T-helper 1 cell treated with Interleukin-12 subunit alpha and Interleukin-12 subunit beta and Interleukin-4 antibody, amounts not matched to agents 30 μg/mL and 1 μg/mL, for 36 hours (primary cell): Measurements from ENCODE around the gene OGFOD3.

Source experiments
- H3K27ac Mint-ChIP-seq: one replicate; pipeline ENCODE4 v1.8.0; 2021; ENCODE audit warnings: mild to moderate bottlenecking, mixed read lengths
- H3K27me3 Mint-ChIP-seq: one replicate; pipeline ENCODE4 v1.8.0; 2021; ENCODE audit warnings: low read depth, mixed read lengths
- H3K36me3 Mint-ChIP-seq: one replicate; pipeline ENCODE4 v1.8.0; 2021; ENCODE audit warnings: low read depth, mixed read lengths
- H3K4me1 Mint-ChIP-seq: one replicate; pipeline ENCODE4 v1.8.0; 2021; ENCODE audit warnings: low read depth, mixed read lengths
- H3K4me3 Mint-ChIP-seq: one replicate; pipeline ENCODE4 v1.8.0; 2021; ENCODE audit warnings: mild to moderate bottlenecking, moderate library complexity, mixed read lengths
- H3K9me3 Mint-ChIP-seq: one replicate; pipeline ENCODE4 v1.8.0; 2021; ENCODE audit warnings: mixed read lengths

Gene OGFOD3

DNA sequence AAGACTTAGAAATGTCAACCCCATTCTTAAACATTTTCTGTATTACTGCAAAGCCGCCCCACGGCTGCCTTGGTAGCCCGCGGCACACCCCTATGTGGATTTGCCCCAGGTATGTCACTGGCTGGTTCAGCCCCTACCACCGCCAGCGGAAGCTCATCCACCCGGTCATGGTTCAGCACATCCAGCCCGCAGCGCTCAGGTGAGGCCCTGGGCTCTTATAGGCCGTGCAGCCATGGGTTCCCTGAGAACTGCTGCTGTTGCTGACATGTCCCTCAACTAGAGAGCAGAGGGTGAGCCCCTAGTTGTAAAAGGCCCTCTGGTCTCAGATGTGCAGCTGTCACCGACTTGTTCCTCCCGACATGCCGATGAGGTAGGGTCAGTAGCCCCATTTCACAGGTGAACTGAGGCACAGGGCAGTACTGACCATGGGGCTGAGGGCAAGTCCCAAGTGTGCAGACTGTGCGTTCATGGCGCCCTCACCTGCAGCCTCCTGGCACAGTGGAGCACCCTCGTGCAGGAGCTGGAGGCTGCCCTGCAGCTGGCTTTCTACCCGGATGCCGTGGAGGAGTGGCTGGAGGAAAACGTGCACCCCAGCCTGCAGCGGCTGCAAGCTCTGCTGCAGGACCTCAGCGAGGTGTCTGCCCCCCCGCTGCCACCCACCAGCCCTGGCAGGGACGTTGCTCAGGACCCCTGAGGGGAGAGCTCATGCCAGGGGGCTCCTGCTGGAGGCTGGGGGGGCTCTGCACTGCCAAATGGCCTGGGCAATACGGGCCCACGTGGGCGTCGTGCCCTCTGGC is 23.5 kb upstream of the OGFOD3 start:
- Mint-ChIP-seq H3K36me3 (peaks cover 18% of the 10 kb centered on the region), H3K9me3 (no peaks in the 10 kb centered on the region), H3K4me1 (peaks cover 3% of the 10 kb centered on the region), H3K4me3 (no peak overlapping the region), H3K27ac (no peak overlapping the region), H3K27me3 (no peaks in the 10 kb centered on the region)

- peaks cover 3% of the 10 kb centered on the region for H3K4me1 Mint-ChIP-seq
- peaks cover 15% of the 10 kb centered on the region for H3K36me3 Mint-ChIP-seq
- H3K27me3 Mint-ChIP-seq: no peaks in the 10 kb centered on the region
- no peaks in the 10 kb centered on the region for H3K9me3 Mint-ChIP-seq
- H3K27ac Mint-ChIP-seq: no peak overlapping the region
- no peak overlapping the region for H3K4me3 Mint-ChIP-seq
Measured at GRCh38 chr17:82440991-82441627, 22.7 kb upstream of the OGFOD3 start.

DNA sequence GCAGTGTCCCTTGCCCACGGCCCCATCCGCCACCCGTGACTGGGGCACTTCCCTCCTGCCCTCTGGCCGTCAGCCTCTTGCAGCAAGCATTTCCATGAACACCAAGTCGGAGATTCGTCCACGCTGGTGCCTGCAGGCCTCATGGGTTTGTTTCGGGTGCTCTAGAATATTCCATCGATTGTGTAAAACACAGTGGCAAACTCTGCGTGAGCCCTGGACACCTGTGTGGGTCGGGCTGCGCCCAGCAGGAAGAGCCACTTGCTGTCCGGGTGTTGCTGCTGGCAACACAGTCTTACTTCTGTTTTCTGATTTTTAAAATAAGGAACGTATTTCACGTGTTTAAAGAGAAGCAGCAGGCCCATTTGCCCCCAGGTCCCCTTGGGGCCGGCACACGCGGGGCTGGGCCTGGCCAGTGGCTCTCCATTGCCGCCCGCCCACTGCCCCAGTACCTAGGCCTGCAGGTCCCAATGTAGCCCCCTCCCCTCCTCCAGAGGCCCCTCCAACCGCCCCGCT is 22.1 kb upstream of the OGFOD3 start:
- H3K27ac Mint-ChIP-seq: peak overlapping the region; percentile 36
- H3K4me1 Mint-ChIP-seq: peaks cover 3% of the 10 kb centered on the region
- no peaks in the 10 kb centered on the region for H3K9me3 Mint-ChIP-seq
- H3K36me3 Mint-ChIP-seq: peaks cover 15% of the 10 kb centered on the region
- no peak overlapping the region for H3K4me3 Mint-ChIP-seq
- H3K27me3 Mint-ChIP-seq: no peaks in the 10 kb centered on the region

DNA sequence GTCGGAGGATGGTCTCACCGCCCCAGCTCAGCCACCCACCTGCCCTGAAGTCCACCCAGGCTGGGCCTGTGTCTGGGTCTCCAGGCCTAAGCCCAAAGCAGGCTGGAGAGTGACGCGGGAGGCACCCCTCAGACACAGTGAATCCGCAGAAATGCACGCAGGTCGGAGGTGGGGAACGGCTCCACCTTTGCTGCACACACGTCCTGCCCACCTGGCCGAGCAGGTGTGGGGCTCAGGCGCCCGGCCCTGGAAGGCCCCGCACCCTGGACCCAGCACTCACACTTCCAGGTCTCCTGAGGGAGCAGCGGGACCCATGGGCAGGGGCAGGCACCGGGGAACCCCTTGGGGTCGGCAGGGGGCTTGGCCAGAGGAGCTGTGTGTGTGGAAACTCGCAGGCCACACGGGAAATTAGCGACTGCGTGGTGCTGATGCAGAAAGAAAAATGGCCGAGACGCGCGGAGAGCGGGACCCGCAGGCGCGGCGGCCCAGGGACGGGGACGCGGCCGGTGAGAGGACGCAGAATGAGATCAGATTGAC is 21.5 kb upstream of the OGFOD3 start:
- H3K27me3 Mint-ChIP-seq: no peaks in the 10 kb centered on the region
- no peaks in the 10 kb centered on the region for H3K9me3 Mint-ChIP-seq
- peaks cover 3% of the 10 kb centered on the region for H3K4me1 Mint-ChIP-seq
- H3K4me3 Mint-ChIP-seq: no peak overlapping the region
- H3K36me3 Mint-ChIP-seq: peaks cover 15% of the 10 kb centered on the region
- no peak overlapping the region for H3K27ac Mint-ChIP-seq

GRCh38 chr17:82439194-82439828 is 20.9 kb upstream of the OGFOD3 start:
- Mint-ChIP-seq H3K27me3 (no peaks in the 10 kb centered on the region), H3K9me3 (no peaks in the 10 kb centered on the region), H3K36me3 (peaks cover 15% of the 10 kb centered on the region), H3K4me3 (no peak overlapping the region), H3K27ac (no peak overlapping the region), H3K4me1 (peaks cover 4% of the 10 kb centered on the region)

DNA sequence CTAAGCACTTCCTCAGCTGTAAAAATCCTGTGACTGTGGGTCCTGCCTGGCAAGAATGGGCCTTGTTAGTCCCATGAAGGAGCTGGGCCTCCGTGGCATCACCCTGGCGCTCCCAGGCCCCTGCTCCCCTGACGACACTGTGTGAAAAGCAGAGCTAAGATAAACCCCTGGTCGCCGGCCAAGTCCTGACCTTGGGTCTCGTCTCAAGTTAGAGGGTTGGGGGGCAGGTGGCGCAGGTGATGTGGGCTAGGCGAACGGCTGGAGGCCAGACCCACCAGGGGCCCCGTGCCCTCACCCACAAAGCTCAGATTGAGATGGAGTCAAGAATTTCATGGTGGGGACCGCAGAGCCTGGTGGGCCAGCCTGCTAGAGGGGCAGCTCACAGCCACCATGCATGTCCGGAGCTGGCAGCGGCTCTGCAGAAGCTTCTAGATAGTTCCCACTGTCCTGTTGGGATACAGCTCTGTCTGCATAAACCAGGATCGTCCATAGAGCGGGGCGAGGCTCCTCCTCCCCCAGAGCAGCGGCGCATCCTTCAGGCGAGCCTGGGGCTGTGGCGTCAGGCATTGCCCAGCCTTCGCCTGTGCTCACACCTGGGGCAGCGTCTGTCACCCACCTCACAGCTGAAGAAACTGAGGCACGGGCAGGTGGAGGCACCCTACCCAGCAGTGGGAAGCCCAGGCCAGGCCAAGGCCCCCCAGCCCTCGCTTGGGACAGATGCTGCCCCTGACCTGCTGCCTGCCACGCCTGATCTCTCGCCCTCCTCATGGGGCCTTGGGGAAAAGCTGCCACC is 20.2 kb upstream of the OGFOD3 start:
- no peak overlapping the region for H3K4me3 Mint-ChIP-seq
- peaks cover 8% of the 10 kb centered on the region for H3K4me1 Mint-ChIP-seq
- no peak overlapping the region for H3K27ac Mint-ChIP-seq
- no peaks in the 10 kb centered on the region for H3K9me3 Mint-ChIP-seq
- no peaks in the 10 kb centered on the region for H3K27me3 Mint-ChIP-seq
- peaks cover 18% of the 10 kb centered on the region for H3K36me3 Mint-ChIP-seq

- H3K4me3 Mint-ChIP-seq: no peak overlapping the region
- H3K9me3 Mint-ChIP-seq: no peaks in the 10 kb centered on the region
- peaks cover 8% of the 10 kb centered on the region for H3K4me1 Mint-ChIP-seq
- H3K27me3 Mint-ChIP-seq: no peaks in the 10 kb centered on the region
- peaks cover 10% of the 10 kb centered on the region for H3K36me3 Mint-ChIP-seq
- no peak overlapping the region for H3K27ac Mint-ChIP-seq
Measured at GRCh38 chr17:82437325-82437668, 18.9 kb upstream of the OGFOD3 start.

DNA sequence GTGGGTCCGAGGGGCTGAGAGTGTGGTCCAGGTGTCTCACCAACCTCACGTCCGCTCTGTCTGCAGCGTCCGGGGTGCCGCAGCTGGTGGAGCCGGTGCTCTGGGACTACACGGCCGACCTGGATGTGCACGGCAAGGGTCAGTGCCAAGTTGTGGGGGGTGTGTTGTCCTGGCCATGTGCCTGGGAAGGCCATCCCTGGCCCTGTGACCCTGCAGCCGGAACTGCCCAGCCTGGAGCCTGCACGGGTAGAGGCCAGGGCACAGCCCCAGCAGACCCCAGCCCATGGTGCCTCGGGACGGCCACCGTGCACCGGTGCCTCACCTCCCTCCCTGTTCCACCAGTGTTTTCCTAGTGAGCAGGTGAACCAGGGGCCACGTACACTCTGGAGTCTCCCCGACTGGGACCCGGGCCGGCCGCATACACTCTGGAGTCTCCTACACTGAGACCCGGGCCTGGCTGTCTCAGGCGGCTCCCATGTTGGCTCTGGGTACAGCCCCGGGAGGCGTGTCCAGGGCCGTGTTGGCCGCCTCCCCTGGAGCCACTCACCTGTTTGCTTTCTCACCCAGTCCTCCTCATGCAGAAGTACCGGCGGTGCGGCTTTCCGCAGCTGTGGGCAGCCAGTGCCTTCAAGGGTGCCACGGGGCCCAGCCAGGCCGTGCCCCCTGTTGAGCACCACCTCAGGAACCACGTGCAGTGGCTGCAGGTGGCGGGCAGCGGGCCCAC is 18.4 kb upstream of the OGFOD3 start:
- Mint-ChIP-seq H3K36me3 (peaks cover 10% of the 10 kb centered on the region), H3K27ac (no peak overlapping the region), H3K9me3 (no peaks in the 10 kb centered on the region), H3K4me3 (no peak overlapping the region), H3K4me1 (peaks cover 8% of the 10 kb centered on the region), H3K27me3 (no peaks in the 10 kb centered on the region)

DNA sequence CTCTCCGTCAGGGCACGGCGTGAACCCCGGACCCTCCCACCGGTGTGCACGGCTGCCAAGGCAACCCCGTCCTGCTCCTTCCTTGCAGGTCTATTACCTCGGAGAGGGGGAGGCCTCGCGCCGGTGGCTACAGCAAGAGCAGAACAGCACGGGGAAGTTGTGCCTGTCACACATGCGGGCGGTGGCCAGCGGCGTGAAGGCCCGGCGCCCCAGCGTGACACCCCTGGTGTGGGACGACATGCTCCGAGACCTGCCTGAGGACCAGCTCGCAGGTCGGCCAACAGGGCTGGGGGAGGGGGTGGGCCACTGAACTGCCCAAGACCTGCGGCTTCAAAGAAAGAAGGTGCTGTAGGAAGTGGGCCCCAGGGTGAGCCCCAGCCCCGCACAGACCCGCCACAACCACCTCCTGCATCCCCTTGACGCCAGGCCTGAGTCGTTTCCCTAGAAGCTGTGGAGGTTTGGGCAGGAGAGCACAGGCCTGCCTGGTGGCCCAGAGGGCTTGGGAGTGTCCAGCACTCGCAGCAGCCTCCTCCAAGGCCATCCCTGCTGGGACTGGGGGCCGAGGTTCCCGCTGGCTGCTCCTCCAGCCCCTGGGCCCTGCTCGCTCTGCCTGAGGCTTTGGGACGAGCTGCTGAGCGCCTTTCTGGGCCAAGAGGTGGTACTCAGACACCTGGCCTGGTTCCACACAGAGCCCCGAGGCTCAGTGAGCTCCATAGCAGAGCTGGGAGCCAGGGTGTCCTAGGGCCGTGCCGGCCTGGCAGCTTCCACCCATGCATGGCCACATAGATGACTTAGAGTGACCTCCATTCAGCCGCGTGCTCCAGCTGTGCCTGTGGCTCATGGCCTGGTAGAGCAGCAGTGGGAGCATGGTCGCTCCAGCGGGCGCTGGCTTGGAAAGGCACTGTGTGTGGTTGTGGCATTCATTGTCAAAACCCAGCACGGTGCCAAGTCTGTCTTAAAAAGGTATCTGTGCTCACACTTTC is 17.5 kb upstream of the OGFOD3 start:
- H3K27me3 Mint-ChIP-seq: no peaks in the 10 kb centered on the region
- H3K9me3 Mint-ChIP-seq: no peaks in the 10 kb centered on the region
- H3K4me1 Mint-ChIP-seq: peaks cover 8% of the 10 kb centered on the region
- peaks cover 10% of the 10 kb centered on the region for H3K36me3 Mint-ChIP-seq
- H3K27ac Mint-ChIP-seq: no peak overlapping the region
- no peak overlapping the region for H3K4me3 Mint-ChIP-seq

- Mint-ChIP-seq H3K9me3 (no peaks in the 10 kb centered on the region), H3K4me1 (peaks cover 7% of the 10 kb centered on the region), H3K27me3 (no peaks in the 10 kb centered on the region), H3K4me3 (no peak overlapping the region), H3K27ac (no peak overlapping the region), H3K36me3 (peaks cover 10% of the 10 kb centered on the region)
Measured at GRCh38 chr17:82435103-82435502, 16.7 kb upstream of the OGFOD3 start.

GRCh38 chr17:82434216-82434565 is 15.8 kb upstream of the OGFOD3 start:
- peaks cover 16% of the 10 kb centered on the region for H3K4me1 Mint-ChIP-seq

DNA sequence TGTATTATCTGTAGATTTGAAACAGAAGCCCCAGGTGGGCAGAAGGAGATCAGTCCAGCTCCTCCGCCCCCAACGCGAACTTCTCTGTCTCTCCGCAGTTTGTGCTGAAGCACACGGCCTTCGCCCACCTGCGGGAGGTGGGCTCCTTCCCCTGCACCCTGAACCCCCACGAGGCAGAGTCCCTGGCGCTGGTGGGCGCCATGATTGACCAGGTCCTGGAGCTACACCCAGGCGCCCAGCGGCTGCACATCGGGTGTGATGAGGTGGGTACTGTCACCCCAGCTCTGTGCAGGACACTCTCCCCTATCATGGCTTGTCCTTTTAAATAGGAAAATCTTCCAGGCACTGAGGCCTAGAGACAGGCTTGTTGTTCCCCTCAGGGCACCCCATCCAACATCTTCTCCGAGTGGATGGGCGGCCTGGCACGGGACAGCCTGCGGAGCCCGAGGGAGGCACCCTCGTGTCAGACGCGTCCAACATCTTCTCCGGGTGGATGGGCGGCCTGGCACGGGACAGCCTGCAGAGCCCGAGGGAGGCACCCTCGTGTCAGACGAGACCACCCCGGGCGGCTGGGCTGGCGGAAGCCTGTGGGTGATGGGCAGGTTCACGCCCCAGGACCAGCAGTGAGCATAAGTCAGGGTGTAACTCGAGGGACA is 15.3 kb upstream of the OGFOD3 start:
- Mint-ChIP-seq H3K36me3 (peaks cover 20% of the 10 kb centered on the region), H3K27me3 (no peaks in the 10 kb centered on the region), H3K4me3 (no peak overlapping the region), H3K9me3 (no peaks in the 10 kb centered on the region), H3K4me1 (peaks cover 17% of the 10 kb centered on the region), H3K27ac (no peak overlapping the region)

More at GRCh38 chr17:82434216-82434565, 15.8 kb upstream of the OGFOD3 start:
- no peaks in the 10 kb centered on the region for H3K9me3 Mint-ChIP-seq
- peaks cover 20% of the 10 kb centered on the region for H3K36me3 Mint-ChIP-seq
- peak overlapping the region; percentile 78 for H3K27ac Mint-ChIP-seq
- H3K27me3 Mint-ChIP-seq: no peaks in the 10 kb centered on the region
- H3K4me3 Mint-ChIP-seq: no peak overlapping the region
